SK-N-SH treated with all-trans-retinoic acid at 6 μM for 48 hours (cell line): ENCODE results near the gene CDR2.

ENCODE experiments used
- ARNTL ChIP-seq: fragments of 450-650 bp; formaldehyde crosslinking; IDR thresholded peaks from 2 replicates; pipeline ENCODE4 v1.5.0; 2020; ENCODE audit warnings: low read depth, mild to moderate bottlenecking, moderate library complexity, borderline replicate concordance
- BACH2 ChIP-seq: fragments of 250-450 bp; sonication (Bioruptor Pico); IDR thresholded peaks from 2 replicates; pipeline ENCODE4 v1.9.0; 2021; ENCODE audit warnings: mild to moderate bottlenecking, borderline replicate concordance
- ESRRG ChIP-seq: fragments of 250-450 bp; sonication (Bioruptor Pico); IDR thresholded peaks from 2 replicates; pipeline ENCODE4 v1.6.1; 2021; ENCODE audit warnings: mild to moderate bottlenecking
- ISL1 ChIP-seq: fragments of 250-450 bp; sonication (Bioruptor Pico); IDR thresholded peaks from 2 replicates; pipeline ENCODE4 v2.1.2; 2022; ENCODE audit warnings: mild to moderate bottlenecking, moderate library complexity
- RARB ChIP-seq: fragments of 250-450 bp; sonication (Bioruptor Pico); IDR thresholded peaks from 2 replicates; pipeline ENCODE4 v1.8.0; 2021; ENCODE audit warnings: mild to moderate bottlenecking, moderate library complexity
- SNAI2 ChIP-seq: fragments of 250-450 bp; sonication (Bioruptor Pico); IDR thresholded peaks from 2 replicates; pipeline ENCODE4 v1.5.0; 2020; ENCODE audit warnings: mild to moderate bottlenecking, moderate library complexity
- TOX ChIP-seq: fragments of 250-450 bp; sonication (Bioruptor Pico); IDR thresholded peaks from 2 replicates; pipeline ENCODE4 v1.8.0; 2021; ENCODE audit warnings: mild to moderate bottlenecking, moderate library complexity, borderline replicate concordance
- ZFP3 ChIP-seq: fragments of 250-450 bp; sonication (Bioruptor Pico); IDR thresholded peaks from 2 replicates; pipeline ENCODE4 v1.5.0; 2020; ENCODE audit warnings: mild to moderate bottlenecking, moderate library complexity
- ZFP30 ChIP-seq: fragments of 450-650 bp; formaldehyde crosslinking; IDR thresholded peaks from 2 replicates; pipeline ENCODE4 v1.5.0; 2022; ENCODE audit warnings: mild to moderate bottlenecking, moderate library complexity
- ZNF565 ChIP-seq: fragments of 450-650 bp; formaldehyde crosslinking; conservative IDR thresholded peaks from 2 replicates; pipeline ENCODE4 v1.5.0; 2020; ENCODE audit warnings: low read depth, mild to moderate bottlenecking, moderate library complexity
- TF ChIP-seq, protein P1 (sequence below): fragments of 250-450 bp; sonication (Bioruptor Pico); IDR thresholded peaks from 2 replicates; pipeline ENCODE4 v1.8.0; 2020; ENCODE audit warnings: mild to moderate bottlenecking, moderate library complexity, borderline replicate concordance
- TF ChIP-seq, protein P2 (sequence below): fragments of 250-450 bp; sonication (Bioruptor Pico); IDR thresholded peaks from 2 replicates; pipeline ENCODE4 v1.5.1; 2020; ENCODE audit warnings: low read depth, mild to moderate bottlenecking, moderate library complexity
- TF ChIP-seq, protein P3 (sequence below): fragments of 250-450 bp; sonication (Bioruptor Pico); IDR thresholded peaks from 2 replicates; pipeline ENCODE4 v1.5.0; 2020; ENCODE audit warnings: mild to moderate bottlenecking, moderate library complexity

DNA sequence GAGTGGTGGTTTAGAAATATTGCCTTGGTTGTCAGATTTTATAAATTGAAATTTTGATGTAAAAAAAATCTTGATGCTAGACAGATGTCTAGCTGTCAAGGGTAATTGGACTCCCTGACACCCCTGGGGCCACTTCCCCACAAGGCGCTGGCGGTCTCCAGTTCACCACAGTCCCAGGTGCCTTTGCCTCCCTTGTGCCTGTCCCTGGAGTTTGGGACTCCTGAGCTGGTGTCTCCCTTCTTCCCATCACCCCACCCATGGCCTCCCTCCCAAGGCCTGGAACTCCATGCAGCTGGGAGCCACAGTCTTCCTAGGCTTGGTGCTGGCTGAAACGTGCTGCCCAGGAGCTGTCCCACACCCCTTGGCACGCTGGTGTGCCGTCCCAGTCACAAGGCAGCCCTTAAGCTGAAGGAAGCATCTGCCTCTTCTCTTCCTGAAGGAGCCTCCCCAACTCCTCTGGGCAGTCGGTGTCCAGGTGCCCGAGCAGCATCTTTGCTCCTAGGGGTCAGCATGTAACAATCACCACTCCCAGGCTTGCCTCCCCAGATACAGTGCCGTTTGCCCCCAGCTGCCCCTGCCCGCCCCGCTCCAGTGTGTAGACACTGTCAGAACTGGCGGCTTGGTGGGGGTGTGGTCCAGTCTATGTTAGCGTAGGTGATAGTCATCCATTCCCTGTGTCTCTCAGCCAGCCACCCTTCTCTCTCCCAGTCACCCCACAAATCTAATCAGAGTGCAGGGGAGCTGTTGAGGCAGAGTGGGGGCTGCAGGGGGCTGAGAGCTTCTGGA, 51.1 kb downstream of the CDR2 start:
- TF ChIP-seq, protein P1, sequence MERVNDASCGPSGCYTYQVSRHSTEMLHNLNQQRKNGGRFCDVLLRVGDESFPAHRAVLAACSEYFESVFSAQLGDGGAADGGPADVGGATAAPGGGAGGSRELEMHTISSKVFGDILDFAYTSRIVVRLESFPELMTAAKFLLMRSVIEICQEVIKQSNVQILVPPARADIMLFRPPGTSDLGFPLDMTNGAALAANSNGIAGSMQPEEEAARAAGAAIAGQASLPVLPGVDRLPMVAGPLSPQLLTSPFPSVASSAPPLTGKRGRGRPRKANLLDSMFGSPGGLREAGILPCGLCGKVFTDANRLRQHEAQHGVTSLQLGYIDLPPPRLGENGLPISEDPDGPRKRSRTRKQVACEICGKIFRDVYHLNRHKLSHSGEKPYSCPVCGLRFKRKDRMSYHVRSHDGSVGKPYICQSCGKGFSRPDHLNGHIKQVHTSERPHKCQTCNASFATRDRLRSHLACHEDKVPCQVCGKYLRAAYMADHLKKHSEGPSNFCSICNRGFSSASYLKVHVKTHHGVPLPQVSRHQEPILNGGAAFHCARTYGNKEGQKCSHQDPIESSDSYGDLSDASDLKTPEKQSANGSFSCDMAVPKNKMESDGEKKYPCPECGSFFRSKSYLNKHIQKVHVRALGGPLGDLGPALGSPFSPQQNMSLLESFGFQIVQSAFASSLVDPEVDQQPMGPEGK, result no peak
- TF ChIP-seq SNAI2 (CRISPR knock-in tag) (no peak), RARB (CRISPR knock-in tag) (no peak), ZNF565 (no peak), ARNTL (CRISPR knock-in tag) (no peak), BACH2 (CRISPR knock-in tag) (no peak), ZFP3 (CRISPR knock-in tag) (no peak), ESRRG (CRISPR knock-in tag) (no peak), ZFP30 (CRISPR knock-in tag) (no peak), TOX (no peak), ISL1 (no peak)
- TF ChIP-seq, protein P2, sequence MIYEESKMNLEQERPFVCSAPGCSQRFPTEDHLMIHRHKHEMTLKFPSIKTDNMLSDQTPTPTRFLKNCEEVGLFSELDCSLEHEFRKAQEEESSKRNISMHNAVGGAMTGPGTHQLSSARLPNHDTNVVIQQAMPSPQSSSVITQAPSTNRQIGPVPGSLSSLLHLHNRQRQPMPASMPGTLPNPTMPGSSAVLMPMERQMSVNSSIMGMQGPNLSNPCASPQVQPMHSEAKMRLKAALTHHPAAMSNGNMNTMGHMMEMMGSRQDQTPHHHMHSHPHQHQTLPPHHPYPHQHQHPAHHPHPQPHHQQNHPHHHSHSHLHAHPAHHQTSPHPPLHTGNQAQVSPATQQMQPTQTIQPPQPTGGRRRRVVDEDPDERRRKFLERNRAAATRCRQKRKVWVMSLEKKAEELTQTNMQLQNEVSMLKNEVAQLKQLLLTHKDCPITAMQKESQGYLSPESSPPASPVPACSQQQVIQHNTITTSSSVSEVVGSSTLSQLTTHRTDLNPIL (CRISPR knock-in tag), result no peak
- TF ChIP-seq, protein P3, sequence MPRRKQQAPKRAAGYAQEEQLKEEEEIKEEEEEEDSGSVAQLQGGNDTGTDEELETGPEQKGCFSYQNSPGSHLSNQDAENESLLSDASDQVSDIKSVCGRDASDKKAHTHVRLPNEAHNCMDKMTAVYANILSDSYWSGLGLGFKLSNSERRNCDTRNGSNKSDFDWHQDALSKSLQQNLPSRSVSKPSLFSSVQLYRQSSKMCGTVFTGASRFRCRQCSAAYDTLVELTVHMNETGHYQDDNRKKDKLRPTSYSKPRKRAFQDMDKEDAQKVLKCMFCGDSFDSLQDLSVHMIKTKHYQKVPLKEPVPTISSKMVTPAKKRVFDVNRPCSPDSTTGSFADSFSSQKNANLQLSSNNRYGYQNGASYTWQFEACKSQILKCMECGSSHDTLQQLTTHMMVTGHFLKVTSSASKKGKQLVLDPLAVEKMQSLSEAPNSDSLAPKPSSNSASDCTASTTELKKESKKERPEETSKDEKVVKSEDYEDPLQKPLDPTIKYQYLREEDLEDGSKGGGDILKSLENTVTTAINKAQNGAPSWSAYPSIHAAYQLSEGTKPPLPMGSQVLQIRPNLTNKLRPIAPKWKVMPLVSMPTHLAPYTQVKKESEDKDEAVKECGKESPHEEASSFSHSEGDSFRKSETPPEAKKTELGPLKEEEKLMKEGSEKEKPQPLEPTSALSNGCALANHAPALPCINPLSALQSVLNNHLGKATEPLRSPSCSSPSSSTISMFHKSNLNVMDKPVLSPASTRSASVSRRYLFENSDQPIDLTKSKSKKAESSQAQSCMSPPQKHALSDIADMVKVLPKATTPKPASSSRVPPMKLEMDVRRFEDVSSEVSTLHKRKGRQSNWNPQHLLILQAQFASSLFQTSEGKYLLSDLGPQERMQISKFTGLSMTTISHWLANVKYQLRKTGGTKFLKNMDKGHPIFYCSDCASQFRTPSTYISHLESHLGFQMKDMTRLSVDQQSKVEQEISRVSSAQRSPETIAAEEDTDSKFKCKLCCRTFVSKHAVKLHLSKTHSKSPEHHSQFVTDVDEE, result no peak
